ENCODE results near the gene FDX2.
"Not testable (repeated sequence)": the region's sequence is repeated elsewhere in the genome, so short reads cannot be mapped to it uniquely, and the experiment has no call there.

FDX2 gene

DNA sequence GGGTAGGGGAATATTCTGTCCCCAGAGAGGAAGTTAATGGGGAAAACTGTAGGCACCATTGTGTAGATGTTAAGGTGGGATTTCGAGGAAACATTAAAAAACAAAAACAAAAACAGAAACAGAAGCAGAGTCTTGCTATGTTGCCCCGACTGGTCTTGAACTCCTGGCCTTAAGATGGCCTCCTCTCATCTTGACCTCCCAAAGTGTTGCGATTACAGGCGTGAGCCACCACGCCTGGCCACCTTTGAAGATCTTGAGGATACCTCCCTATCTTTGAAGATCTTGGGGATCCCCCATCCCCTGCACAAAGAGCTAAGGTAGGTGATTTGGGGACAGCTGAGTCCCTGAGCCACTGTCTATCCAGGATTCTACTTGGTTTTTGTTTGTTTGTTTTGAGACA is 24.2 kb upstream of the FDX2 start:
- TF ChIP-seq, protein P1, sequence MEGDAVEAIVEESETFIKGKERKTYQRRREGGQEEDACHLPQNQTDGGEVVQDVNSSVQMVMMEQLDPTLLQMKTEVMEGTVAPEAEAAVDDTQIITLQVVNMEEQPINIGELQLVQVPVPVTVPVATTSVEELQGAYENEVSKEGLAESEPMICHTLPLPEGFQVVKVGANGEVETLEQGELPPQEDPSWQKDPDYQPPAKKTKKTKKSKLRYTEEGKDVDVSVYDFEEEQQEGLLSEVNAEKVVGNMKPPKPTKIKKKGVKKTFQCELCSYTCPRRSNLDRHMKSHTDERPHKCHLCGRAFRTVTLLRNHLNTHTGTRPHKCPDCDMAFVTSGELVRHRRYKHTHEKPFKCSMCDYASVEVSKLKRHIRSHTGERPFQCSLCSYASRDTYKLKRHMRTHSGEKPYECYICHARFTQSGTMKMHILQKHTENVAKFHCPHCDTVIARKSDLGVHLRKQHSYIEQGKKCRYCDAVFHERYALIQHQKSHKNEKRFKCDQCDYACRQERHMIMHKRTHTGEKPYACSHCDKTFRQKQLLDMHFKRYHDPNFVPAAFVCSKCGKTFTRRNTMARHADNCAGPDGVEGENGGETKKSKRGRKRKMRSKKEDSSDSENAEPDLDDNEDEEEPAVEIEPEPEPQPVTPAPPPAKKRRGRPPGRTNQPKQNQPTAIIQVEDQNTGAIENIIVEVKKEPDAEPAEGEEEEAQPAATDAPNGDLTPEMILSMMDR (conservative IDR thresholded peaks at IDR 0.05; ENCODE audit: low read depth) = no peak
- H3K27ac ChIP-seq = no peak overlapping the region
- ChIA-PET POLR2A (ENCODE audit: low non-redundant PET) (no interaction called here), CTCF (no interaction called here)
- no peak for DNase-seq (ENCODE audit: low spot score)

DNA sequence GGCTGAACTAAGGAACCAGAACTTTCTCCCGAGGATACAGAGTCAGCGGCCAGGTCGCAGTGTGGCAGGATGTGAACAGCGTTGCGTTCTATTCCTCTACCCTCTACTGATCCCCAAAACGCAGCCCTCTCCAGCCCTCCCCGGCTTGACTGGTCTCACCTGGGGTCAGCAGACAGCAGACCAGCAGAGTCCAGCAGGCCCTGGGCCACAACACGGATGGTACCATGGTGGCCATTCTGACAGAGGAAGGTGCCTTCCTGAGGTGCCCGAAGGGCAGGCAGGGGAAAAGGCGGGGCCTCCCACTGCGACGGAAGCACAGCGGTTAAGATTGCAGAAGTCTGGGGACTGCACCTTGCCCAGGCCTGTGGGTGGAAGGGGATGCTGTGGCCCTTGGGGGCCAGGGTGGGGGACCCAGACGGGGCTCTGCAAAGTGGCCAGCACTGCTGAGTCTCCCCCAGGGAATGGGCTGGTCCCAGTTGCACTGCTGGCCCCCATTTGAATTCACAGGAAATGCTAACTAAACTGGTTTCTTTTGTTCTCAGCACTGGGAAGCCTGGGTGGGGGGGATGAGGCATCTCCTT is 23.7 kb upstream of the FDX2 start, which contains the start of gene ICAM3:
ICAM3 (minus strand) TSS at position 245 of the 581 bp plus-strand sequence; CDS start at position 235, 10 bp downstream.
- CTCF ChIA-PET = no interaction called here
- TF ChIP-seq, protein P1 (conservative IDR thresholded peaks at IDR 0.05; ENCODE audit: low read depth) = no peak
- POLR2A ChIA-PET (ENCODE audit: low non-redundant PET) = no interaction called here
- no peak within 1 kb of the TSS for H3K27ac ChIP-seq
- DNase-seq (ENCODE audit: low spot score) = no peak

DNA sequence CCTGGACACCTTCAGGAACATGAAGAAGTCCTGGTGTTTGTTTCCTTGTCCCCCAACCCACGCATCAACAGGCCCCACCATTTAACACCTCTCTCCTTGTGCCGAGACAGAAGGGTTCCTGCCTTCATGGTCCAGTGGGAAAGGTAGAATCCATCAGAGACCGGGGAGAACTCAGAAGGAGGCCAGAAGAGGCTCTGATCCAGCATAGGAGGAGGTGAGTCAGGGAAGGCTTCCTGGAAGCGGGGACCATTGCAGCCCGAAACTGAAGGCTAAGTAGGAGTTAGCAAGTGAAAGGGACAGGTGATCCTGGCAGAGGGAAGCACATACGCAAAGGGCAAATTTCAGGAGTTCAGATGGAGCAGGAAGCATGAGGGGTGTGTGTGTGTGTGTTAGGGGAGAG is 23.1 kb upstream of the FDX2 start:
- ChIA-PET POLR2A (ENCODE audit: low non-redundant PET) (no interaction called here), CTCF (no interaction called here)
- DNase-seq (ENCODE audit: low spot score) = no peak
- no peak overlapping the region for H3K27ac ChIP-seq
- TF ChIP-seq, protein P1 (conservative IDR thresholded peaks at IDR 0.05; ENCODE audit: low read depth) = no peak

DNA sequence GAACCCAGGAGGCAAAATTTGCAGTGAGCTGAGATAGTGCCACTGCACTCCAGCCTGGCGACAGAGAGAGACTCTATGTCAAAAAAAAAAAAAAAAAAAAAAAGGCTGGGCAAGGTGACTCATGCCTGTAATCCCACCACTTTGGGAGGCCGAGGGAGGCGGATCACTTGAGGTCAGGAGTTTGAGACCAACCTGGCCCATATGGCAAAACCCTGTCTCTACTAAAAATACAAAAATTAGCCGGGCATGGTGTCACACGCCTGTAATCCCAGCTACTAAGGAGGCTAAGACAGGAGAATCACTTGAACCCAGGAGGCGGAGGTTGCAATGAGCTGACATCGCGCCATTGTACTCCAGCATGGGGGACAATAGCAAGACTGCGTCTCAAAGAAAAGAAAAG is 20.9 kb upstream of the FDX2 start:
- DNase-seq (ENCODE audit: low spot score); POLR2A ChIA-PET (ENCODE audit: low non-redundant PET): not testable (repeated sequence)
- CTCF ChIA-PET = interaction anchor here (0.6 to 0.7 kb wide), 2 partner anchors 46 to 62 kb away, joined by 5 to 6 read pairs; no protein-coding TSS in a partner anchor
- peak overlapping the region; percentile 91; the same call in 1 of the 2 replicates for H3K27ac ChIP-seq

DNA sequence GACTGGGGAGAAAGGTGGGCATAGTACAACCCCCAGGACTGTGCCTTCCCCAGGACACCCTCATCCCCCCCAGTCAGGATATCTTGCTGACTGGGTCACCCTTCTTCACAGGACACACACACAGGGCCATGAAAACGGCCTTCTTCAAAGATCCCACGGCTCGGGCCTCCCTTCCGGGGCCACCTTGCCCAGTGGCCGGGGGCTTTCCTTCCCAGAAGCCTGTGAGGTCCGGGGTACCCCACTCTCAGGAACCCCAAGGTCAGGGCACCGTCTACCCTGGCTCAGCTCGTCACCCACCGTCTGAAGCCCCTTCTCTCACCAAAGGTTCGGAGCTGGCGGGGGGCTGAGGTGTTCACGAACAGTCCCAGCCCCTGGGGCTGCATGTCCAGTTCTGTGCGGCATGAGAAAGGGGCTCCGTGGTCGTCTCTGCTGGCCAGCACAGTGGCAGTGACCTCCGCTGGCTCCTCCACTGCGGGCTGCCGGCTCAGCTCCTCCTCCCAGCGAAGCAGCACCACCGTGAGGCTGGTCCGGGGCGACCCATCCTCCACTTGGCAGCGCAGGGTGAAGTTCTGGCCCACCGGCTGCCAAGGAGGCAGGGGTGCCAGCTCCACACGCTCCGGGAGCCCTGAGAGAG is 19.7 kb upstream of the FDX2 start:
- ChIA-PET CTCF (interaction anchor here (0.8 kb wide), 1 partner anchor 55 kb away, joined by 4 read pairs; no protein-coding TSS in a partner anchor), POLR2A (ENCODE audit: low non-redundant PET) (no interaction called here)
- DNase-seq (ENCODE audit: low spot score) = no peak
- TF ChIP-seq, protein P1 (conservative IDR thresholded peaks at IDR 0.05; ENCODE audit: low read depth) = no peak
- H3K27ac ChIP-seq = peak overlapping the region; percentile 91

DNA sequence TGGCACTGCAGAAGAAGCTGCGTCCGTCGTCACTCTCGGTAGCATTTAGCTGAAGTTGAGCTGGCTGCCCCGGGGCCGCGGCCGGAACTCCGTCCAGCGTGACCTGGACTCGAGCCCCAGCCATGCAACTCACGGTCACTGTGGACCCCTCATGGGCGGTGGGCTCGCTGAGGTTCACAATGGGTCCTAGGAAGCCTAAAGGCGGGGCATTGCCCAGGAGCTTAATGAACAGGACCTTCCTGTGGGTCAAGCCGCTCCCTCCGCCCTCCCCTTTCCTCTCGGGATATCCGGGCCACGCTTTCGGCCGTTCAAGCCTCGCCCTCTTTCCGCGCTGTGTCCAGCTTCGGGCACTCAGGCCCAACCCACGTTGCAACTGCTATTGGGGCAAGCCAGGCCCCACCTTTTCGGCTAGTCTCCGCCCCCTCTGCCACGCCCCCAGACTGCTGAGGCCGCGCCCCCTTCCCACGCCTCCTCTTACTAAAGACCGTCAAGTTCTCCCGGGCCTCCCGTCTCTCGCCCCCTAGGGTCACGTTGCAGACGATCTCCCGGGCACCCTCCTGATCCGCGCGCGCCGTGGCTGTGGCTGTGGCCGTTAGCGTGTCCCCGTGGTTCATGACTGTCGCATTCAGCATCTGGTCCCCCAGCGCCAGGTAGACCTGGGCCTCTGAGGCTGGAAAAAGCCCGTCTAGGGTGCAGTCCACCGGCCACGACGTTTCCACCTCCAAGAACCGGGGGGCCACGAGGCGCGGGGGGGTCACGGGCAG is 19.0 kb upstream of the FDX2 start:
- TF ChIP-seq, protein P1 (conservative IDR thresholded peaks at IDR 0.05; ENCODE audit: low read depth) = peak; percentile 21
- DNase-seq (ENCODE audit: low spot score) = peak; percentile 91
- H3K27ac ChIP-seq = peak overlapping the region; percentile 91
- CTCF ChIA-PET = interaction anchor here (0.6 kb wide), 1 partner anchor 116 kb away, joined by 4 read pairs; no protein-coding TSS in a partner anchor
- POLR2A ChIA-PET (ENCODE audit: low non-redundant PET) = interaction anchor here (1.2 kb wide), 1 partner anchor 45 kb away, joined by 5 read pairs; the partner anchor contains the start of gene ICAM5

Data from RWPE1 (cell line).